NCI-H187 (cell line): ENCODE data around the gene MESD.

Source experiments
- DNase-seq, 2 experiments: peaks; one replicate each; lab custom pipeline; 2025; lab: John Stamatoyannopoulos, UW

MESD gene

DNA sequence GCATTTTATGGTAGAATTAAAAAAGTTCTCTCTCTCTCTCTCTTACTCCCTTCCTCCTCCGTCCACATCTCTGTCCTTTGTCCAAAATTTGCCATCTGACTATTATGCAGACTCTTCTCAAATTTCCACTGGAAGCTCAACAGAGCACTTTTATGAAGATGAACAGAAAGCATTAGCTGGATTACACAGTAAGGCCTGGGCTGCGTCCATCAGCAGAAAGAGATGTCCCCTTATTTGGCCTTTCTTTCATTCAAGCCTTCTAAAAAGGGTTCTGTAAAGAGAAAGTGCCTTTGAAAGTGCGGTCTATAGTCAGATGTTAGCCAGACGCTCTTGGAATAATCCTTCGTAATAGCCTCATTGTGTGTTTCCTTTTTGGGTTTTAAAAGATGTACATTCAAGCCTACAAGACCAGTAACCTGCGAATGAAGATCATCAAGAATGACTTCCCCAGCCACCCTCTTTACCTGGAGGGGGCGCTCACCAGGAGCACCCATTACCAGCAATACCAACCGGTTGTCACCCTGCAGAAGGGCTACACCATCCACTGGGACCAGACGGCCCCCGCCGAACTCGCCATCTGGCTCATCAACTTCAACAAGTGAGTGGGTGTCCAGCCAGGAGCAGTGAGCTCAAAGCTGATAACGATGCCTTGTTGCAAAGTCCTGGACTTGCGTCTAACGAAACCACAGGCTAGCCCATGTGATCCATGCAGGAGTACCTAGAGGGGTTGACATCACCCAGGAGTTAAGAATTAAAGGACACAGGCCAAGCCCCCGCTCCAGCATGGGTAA lies 53.1 kb downstream of the MESD start:
- no peak for DNase-seq

DNA sequence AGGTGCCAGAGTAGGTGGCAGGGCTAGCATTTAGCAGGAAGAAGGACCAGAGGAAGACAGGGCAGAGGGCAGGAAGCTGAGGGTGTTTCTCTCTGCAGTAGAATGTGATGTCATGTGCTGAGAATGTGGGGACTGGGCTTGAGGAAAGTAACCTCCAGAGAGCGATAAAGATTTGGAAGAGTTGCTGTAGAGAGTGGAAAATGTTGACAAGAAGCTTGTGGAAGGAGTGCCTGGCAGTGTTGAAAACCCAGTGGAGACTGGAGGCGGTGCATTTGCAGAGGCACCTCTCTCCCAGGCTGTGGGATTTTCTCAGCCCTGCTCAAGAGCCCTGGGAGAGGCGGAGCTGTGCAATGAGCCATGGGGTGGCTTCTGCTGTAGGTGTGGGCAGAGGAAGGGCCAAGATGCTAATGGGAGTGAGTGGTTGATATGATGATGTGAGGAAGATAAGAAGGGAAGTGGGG lies 54.8 kb downstream of the MESD start:
- no peak for DNase-seq

DNA sequence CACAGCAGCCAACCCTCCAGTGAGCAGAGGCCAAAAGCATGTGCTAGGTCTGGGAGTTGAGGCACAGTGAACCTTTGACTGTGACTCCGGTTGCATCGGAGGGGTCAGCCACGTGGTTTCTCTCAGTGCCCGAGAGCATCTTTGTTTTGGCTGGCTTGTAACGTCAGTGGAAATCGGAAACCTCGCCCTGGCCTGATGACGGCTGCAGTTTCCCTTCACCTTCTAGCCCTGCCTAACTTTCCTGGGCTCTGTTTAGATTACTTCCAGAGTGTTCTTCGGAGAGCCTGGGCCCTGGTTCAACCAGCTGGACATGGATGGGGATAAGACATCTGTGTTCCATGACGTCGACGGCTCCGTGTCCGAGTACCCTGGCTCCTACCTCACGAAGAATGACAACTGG lies 56.6 kb downstream of the MESD start:
- DNase-seq, result no peak

DNA sequence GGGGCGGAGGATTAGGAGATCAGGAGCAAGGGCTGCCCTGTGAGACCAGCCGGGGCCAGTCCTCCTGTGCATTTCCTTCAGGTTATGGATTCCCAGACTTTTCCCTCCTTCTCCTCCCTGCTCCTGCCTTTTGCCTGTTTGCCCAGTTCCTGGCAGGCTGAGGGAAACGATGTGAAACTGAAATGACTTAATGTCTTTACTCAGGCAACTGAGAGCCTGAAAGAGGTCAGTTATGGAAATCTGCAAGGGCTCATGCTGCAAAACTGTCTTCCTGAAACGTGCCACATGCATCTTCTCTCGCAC lies 57.2 kb downstream of the MESD start:
- no peak for DNase-seq

DNA sequence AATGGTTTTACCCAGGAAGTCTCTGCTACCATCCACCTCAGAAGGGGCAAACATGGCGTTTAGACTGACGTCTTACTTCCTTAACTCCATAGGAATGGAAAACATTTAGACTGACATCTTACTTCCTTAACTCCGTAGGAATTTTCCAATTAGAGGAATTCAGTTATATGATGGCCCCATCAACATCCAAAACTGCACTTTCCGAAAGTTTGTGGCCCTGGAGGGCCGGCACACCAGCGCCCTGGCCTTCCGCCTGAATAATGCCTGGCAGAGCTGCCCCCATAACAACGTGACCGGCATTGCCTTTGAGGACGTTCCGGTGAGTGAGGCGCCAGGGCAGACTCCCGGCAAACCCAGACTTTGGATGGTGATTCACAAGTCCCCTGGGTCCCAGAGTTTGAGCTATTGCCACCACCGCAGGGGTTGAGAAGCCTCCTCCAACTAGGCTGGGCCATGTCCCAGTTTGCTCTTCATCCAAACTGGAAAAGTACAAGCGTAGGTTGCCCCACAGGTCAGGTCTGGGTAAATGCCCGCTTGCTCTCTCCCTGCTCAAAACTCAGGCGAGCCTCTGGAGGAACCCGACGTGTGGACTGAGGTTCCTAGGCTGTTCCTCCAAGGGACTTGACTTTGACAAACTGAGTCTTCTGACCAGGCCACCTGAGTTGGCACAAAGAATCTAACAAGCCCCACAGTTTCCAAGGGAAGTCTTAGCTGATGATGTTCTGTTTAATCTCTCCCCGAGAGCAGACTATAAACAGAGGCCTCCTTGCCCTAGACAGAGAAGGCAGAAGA lies 57.7 kb downstream of the MESD start:
- DNase-seq, result no peak

DNA sequence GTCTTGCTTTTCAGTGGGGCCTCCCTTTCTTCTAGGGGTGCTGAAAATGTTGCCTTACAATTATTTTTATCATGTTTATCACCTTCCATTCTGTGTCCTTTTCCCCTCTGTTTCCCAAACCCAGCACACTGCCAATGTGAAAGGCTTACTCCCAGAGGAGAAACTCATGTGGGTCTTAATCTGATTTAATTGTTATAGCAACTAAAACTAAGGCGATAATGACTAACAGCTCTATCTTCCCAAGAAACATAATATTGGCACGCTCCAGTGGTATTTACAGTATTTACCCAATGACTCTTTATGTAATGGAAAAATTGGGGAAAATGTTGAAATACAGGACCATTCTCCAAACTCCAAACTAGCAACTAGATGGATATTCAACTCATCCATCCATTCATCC lies 58.4 kb downstream of the MESD start:
- DNase-seq, result no peak

DNA sequence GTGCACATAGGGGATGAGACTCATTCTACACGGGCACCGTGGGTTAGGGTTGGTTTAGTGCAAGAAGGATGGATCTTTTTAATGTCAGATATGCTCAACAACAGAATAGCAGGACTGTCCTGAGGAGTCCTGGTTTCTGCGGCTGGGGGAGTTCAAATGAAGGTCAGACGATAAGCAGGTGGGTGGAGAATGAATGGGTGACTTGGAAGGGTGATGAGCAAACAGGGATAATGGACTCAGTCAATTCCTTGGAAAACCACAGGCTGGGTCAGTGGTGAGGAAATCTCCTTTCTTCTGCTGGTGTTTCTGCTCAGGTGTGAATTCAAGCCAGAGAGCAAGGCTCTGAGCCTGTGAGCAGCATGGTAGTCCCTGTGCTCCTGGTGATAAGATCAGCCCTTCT lies 59.9 kb downstream of the MESD start:
- DNase-seq, result no peak

DNA sequence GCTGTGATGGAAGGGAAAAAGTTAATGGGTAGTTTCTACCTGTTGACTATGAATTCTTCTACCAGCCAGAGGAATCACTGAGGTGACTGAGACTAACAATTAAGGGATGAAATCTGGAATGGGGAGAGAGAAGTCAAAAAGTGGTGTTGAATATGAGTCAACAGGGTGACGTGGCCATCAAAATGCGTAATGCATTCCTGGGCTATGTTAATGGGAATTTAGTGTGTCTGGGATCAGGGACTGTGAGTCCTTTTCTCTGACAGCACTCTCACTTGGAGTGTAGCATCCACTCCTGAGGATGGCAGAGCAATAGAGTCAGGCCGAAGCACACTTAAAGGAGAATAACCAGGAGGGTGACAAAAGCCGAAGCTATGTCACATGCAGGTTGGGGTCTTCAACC lies 60.4 kb downstream of the MESD start:
- no peak for DNase-seq

DNA sequence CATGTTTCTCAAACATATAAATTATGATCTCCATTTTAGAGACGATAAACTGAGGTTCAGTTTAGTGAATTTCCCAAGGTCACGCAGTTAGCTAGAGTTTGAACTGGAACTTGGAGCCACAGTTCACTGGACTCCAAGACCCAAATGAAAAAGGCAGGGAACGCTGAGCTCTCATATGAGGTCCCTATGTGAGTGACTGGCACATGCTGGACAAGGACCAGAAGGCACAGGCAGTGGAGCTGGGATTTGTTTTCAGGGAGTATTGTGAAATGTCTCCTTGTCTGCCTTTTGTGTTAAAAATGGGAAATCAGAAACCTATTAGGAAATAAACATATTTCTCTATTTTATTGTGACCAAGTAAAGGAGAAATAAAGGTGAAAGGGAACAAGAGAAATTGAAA lies 63.5 kb downstream of the MESD start:
- no peak for DNase-seq

DNA sequence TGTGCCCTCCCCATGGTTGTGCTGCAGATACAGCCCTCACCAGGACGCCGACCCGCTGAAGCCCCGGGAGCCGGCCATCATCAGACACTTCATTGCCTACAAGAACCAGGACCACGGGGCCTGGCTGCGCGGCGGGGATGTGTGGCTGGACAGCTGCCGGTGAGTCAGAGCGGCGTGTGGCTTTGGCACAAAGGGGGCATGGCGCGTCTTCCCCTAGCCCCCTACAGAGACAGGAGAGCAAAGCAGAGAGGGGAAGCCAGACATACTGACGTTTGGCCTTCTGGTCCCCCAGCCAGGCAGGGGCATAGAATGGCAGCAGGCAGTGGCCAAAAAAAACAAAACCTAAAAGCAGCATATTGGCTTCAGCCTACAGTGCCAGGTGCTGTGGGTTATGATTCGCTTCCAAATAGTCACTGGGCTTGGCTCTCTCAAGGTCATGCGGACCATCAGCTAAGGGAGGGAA lies 64.0 kb downstream of the MESD start:
- DNase-seq, result no peak

DNA sequence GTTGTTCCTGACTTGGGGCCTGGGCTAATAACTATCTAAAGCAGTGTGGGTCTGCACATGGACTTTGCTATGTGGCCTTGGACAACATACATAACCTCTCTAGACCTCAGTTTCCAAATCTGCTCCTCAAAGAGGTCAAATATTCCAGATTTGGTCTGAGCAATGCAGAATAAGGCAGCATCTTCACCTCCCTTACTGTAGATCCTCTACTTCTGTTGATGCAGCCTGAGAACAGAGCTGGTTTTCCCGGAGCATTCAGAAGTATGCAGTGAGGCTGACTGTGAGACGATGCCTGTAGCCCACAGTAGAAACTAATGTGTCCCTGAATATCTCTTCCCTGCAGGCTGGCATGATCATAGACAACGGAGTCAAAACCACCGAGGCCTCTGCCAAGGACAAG lies 65.3 kb downstream of the MESD start:
- DNase-seq, result no peak

DNA sequence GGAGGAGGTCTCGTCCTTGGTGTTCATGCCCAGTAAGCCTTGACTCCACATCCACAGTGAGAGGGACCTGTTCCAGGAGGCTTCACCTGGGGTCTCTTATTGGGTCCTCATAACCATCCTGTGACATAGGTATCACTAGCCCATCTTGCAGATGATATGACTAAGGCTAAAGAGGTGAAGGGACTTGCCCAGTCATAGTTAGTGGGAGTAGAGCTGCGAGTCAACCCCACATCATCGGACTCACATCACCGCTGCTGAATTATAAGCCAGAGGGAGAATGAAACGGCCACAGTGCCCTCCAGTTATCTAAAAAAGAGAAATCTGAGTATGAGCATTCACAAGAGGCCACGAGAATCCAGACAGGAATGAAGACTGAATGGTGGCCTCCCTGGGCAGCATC lies 66.0 kb downstream of the MESD start:
- no peak for DNase-seq

DNA sequence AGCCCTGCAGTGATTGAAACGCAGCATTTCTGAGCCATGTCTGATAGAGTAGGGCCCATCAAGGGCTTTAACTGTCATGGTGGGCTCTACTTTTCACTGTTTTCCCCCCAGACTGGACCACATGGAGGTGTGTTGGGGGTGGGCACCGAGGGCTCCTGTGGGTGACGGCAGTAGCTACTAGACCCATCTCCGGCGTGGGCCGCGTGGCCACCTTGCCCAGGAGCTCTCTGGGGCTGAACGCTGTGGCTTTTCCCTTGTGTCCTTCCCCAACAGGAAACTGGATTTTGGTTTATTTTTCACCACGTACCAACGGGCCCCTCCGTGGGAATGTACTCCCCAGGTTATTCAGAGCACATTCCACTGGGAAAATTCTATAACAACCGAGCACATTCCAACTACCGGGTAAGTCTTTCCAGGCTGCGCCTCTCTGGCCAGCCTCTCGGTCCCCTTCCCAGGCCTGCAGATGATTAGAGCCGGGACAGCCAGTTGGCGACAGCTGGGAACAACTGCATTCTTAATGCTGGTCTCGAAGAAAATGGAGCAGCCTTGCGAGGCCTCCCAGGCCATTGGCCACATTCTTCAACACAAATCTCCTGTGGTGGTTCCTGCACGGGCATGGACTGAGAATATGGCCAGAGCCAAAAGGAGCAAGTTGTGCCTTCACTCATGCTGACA lies 67.7 kb downstream of the MESD start:
- no peak for DNase-seq

DNA sequence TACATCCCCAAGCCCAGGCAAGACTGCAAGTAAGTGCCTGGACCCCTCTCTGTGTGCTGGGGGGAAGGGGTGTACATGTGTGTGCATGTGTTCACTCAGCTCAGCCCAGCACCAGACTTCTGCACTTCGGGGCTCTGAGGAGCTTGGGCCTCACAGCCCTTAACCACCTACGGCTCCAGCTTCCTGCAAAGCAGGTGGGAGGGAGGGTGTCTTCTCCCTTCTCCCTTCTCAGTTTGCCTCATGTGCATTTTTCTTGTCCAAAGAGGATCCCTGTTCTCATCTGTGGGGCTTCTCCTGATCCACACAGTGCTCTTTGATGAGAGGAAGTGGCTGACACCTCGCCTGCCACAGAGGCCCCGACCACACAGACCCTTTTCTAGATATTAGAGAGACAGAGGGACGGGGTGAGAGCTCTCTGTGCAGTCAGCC lies 69.3 kb downstream of the MESD start:
- no peak for DNase-seq

DNA sequence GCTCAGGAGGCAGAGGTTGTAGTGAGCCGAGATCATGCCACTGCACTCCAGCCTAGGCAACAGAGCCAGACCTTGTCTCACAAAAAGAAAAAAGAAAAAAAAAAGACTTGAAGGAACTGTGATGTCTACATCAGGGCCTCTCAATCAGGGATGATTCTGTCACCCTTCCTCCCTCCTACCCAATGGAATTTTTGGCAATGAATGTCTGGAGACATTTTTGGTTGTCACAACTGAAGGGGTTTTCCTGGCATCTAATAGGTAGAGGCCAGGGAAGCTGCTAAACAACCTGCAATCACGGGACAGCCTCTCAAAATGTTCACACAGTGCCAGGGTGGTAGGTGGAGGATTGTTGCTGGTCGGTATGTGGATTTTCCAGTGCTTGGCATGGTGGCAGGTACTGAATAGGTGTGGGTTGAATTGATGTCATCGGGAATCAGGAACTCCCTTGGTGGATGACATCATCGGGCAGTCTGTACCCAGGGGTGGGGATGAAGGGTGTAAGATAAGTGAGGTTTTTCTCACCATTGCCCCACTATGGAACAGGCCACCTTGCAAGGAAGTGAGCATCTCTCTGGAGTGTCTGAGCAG lies 71.3 kb downstream of the MESD start:
- no peak for DNase-seq

DNA sequence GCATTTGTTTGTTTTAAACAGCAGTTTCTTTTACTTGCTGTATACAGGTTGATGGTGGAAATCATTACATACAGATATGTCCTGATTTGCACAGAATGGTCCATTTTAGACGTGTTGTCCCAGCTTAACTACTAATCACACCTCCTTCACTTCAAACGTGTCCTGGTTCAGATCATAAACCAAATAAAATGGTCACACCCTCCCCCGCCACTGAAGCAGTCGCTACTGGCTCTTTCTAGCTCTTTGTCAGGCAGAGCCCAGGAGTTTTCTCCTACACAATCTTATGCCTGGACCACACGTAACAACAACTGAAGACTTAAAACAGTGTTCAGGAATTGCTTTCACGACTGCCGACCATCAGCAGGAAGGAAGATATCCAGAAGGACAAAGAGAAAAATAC lies 73.6 kb downstream of the MESD start:
- no peak for DNase-seq

DNA sequence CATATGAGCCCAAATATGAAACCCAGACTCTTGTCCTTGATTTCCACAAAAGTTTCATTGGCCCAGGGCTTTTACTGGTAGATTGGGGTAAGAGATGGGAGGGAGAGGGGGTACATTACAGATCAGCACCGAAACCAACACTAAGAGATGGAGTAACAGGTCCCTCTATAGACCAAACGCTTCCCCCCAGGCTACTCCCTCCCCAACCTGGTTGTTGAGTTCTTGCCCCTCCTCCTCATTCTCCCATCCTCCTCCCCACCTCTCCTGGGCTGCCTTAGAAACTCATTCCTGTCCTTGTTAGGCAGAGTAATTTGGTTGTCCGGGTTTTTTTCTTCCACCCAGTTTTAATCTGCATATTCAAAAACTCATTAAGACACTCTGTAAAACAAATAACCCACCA lies 74.1 kb downstream of the MESD start:
- no peak for DNase-seq

DNA sequence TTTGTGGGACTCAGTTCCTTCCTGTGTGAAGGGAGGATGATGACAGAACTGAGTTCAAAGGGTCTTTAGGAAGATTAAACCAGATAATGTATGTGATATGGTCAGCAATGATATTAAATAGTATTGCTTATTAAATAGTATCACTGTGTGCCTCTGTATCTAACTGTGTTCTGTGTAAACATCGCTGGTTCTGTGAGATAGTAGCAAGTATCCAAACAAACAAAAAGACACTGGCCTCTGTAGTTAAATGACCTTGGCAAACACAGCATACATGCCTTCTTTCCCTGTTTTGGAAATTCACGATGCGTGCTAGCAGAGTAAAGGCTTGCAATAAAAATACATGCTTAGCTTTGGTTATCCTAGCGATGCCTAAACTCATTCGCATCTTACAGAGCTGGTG lies 76.1 kb downstream of the MESD start:
- no peak for DNase-seq

DNA sequence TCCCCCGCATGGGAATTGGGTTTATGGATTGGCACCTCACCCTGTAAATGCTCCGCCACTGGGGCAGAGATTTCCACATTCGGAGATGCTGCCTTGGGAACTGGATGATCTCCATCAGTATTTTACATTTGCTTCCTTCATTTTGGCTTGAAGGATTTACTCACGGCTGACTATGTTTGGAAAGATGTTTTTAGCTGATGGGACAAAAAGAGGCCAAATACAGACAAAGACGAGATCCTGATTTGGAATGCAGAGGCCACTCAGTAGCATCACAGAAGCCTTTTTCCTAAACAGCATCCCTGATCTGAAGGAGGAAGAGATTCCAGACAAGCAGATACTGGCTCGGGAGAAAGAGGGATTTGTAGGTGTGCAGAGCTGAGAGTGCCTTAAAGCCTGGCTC lies 76.9 kb downstream of the MESD start:
- no peak for DNase-seq

DNA sequence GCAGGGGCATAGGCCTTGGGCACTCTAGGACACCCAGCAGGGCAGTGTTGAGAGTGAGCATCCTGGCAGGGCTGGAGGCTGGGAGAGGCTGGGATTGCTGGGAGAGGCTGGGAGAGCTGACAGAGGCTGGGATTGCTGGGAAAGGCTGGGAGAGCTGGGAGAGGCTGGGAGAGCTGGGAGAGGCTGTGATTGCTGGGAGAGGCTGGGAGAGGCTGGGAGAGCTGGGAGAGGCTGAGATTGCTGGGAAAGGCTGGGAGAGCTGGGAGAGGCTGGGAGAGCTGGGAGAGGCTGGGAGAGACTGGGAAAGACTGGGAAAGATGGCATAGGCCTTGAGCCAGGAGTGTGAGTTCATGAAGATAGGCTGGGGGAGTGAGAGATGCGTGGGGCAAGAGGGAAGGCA lies 77.8 kb downstream of the MESD start:
- no peak for DNase-seq

DNA sequence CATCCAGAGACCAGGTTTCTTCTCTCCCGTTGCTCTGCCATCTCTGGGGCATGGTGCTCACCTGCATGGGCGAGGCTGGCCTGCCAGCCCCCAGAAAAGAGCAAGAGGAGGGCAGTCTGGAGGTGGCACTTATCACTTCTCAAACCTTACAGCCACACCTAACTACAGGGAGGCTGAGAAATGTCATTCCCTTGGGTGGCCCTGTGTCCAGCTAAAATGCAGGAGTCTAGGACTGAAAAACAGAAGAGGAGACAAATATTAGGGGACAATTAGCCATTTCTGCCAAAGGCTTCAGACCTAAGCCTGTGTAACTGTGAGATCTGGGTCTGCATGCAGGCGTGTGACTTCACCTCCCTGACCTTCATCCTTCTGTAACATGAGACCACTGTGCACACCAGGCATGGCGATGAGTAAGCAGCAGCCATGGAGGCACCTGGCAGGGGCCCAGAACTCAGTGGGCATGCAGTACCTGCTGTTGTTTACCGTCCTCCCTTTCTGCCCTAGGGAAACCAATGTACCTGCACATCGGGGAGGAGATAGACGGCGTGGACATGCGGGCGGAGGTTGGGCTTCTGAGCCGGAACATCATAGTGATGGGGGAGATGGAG lies 83.4 kb downstream of the MESD start:
- peak; percentile 3 to 8 for DNase-seq

DNA sequence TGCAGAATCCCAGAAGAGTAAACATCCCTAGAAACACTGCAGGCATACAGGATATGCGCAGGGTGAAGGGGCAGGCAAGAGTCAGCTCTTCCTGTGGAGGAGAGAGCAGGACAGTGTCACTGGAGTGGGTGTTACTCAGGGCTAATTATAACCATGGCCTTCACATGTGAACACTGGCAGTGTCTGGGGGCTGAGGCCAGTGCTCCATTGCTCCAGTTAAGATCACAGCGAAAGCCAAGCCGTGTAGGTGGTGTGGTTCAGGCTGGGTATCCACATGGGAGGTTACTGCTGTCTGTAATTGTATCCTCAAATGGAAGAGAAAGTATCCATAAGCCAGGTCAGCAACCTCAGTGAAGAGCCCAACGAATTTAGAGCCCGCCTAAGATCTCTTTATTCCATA lies 84.6 kb downstream of the MESD start:
- DNase-seq, result no peak
